Ovary (tissue), 9 donors: ENCODE results near the gene PRM1. TPM values are rescaled to one million over a fixed set of nuclear protein-coding genes. Genes with fewer than 3 reads are reported as not detected.

Experiments
- DNase-seq, 5 donors: peaks; one replicate each; pipeline ENCODE4 v3.0.0-alpha.2; 2019 to 2020
- H3K27ac ChIP-seq, 2 donors: fragments of 200-600 bp; one replicate each; pipeline versions ENCODE4 v1.5.1 to v1.8.0; 2019 to 2022
- H3K27me3 ChIP-seq: fragments of 200-600 bp; one replicate; pipeline ENCODE4 v1.8.0; 2022
- H3K36me3 ChIP-seq: fragments of 200-600 bp; sonication (generic); one replicate; pipeline ENCODE4 v1.5.1; 2019
- H3K4me1 ChIP-seq: one replicate; pipeline ENCODE4 v1.8.1; 2013; ENCODE audit warnings: mild to moderate bottlenecking, moderate library complexity; ENCODE audit not compliant: insufficient read depth
- H3K4me3 ChIP-seq: fragments of 200-600 bp; sonication (generic); one replicate; pipeline ENCODE4 v1.5.1; 2017
- H3K9me3 ChIP-seq, 2 donors: fragments of 200-600 bp in 1 of 2; sonication (generic) in 1 of 2; one replicate each; pipeline versions ENCODE4 v1.5.1 to v1.8.1; 2013 to 2019; ENCODE audit warnings: mild to moderate bottlenecking in 1 of 2, moderate library complexity in 1 of 2
- CTCF ChIP-seq, 3 donors: fragments of 450-650 bp in 2 of 3; fragments of 200-600 bp in 1 of 3; IDR thresholded peaks; one replicate each; pipeline versions ENCODE4 v1.5.1 to v1.8.0; 2016 to 2022; ENCODE audit warnings: antibody characterized with exemption in 3 of 3, mild to moderate bottlenecking in 1 of 3
- EP300 ChIP-seq: sonication (generic); formaldehyde crosslinking; IDR thresholded peaks from one replicate; pipeline ENCODE4 v1.6.1; 2017; ENCODE audit warnings: antibody characterized with exemption
- POLR2A ChIP-seq: fragments of 450-650 bp; IDR thresholded peaks from one replicate; pipeline ENCODE4 v1.6.1; 2017; ENCODE audit warnings: antibody characterized with exemption, mild to moderate bottlenecking, moderate library complexity
- WGBS, 3 donors: extraction: QIAGEN DNeasy Blood & Tissue Kit in 1 of 3; methylation state at CpG; one replicate each; pipeline versions ENCODE4 v1.1.5 to v1.1.7; 2013 to 2017; 5-methylcytosine and 5-hydroxymethylcytosine counted together
- intact Hi-C, 4 donors: fragments of 100-400 bp; cut with DNase I; formaldehyde crosslinking; loops; one replicate each; pipeline versions ENCODE4 v1.11.0 to v1.15.1; 2022 to 2023
- polyA plus RNA-seq, 2 donors: library from polyadenylated mRNA; stranded (reverse); fragments of 200-250 nt in 1 of 2; fragments of 350-450 nt in 1 of 2; fragmentation: Illumina TruSeq in 1 of 2; extraction: RNeasy Lipid Tissue Mini Kit (QIAGEN cat#74804) in 1 of 2; gene quantifications; one replicate each; pipeline ENCODE4 v1.2.3, GENCODE V29; 2013 to 2014
- total RNA-seq, 7 donors: library from RNA; depleted of rRNA in 2 of 7; stranded (reverse); fragments of >200 nt in 2 of 7; fragmentation: NEBNext Ultra II Directional in 3 of 7; extraction: Animal tissue kit (Norgen Biotek cat#: 25700) in 3 of 7; gene quantifications; one replicate each; pipeline versions ENCODE4 v1.1.0 to v1.2.4, GENCODE V29; 2016 to 2023
- donor health status: DM: no; HTN: no; CAD: no; lungs with moderate emphysema.
- donor health status: DM: no; HTN: no; CAD: no.
- donor health status: Bipolar disorder and iron deficiency.
- donor health status: DM: yes; HTN: yes; CAD: no.
- donor health status: DM: no; HTN: no; CAD: no.
- donor health status: DM: yes; HTN: yes; CAD: no.

PRM1 gene
- total and polyA plus RNA-seq, 9 donors, result not detected

DNA sequence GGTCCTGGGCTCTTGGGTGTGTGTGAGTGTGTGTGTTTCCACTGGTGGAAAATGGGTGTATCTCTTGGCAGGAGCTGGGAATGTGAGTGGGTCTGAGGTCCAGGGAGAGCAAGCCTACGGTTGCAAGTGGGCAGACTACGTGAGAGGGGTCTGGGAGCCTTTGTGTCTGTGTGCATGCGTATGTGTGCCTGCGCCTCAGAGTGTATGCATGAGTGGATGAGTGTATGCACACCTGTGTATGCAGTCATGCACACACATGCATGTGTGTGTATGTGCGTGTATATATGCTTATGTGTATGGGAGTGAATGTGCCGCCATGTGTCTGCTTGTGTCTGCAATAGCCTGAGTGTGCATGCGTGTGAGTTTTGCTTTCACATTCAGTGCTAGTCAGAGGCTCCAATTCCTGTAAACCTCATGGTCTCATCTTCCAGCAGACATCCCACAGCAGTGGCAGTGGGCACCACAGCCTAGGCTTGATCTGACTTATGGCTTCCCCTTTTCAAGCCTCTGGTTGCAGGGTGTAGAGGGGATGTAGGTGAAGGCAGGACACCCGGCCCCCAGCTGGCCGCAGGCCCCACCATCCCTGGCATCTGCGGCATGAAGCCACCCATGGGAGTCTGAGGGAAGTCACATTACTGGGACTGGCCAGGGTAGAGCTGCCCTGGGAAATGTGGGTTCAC, 44.4 kb upstream of the PRM1 start:
- no peaks in the 10 kb centered on the region for H3K27me3 ChIP-seq

GRCh38 chr16:11323551-11324336, 42.6 kb upstream of the PRM1 start:
- 84 to 91% (median 89%) methylated on average over 11 of the region's 11 CpGs for WGBS, 3 donors

More for the DNA sequence above, 44.4 kb upstream of the PRM1 start:
- Histone ChIP-seq H3K9me3 (no peaks in the 10 kb centered on the region), H3K4me1 (peaks cover 6% of the 10 kb centered on the region), H3K36me3 (no peaks in the 10 kb centered on the region), H3K4me3 (no peak overlapping the region), H3K27ac (no peak overlapping the region)
- TF ChIP-seq EP300 (no peak), CTCF (IDR thresholded peaks at IDR 0.05) (no peak), POLR2A (no peak)
- WGBS, 3 donors, result 88 to 93% (median 89%) methylated on average over 10 of the region's 10 CpGs
- intact Hi-C loops, result no loop called here
- DNase-seq, result no peak

GRCh38 chr16:11322823-11323222, 41.7 kb upstream of the PRM1 start:
- Histone ChIP-seq H3K36me3 (no peaks in the 10 kb centered on the region), H3K9me3 (no peaks in the 10 kb centered on the region), H3K4me3 (no peak overlapping the region), H3K27me3 (no peaks in the 10 kb centered on the region), H3K27ac (no peak overlapping the region), H3K4me1 (peaks cover 4% of the 10 kb centered on the region)
- intact Hi-C loops, result loop anchor here in 1 of 4 donors (5.0 kb wide), 1 partner anchor 61 kb away; no protein-coding TSS in a partner anchor
- 82 to 87% (median 85%) methylated on average over 3 of the region's 3 CpGs for WGBS, 3 donors
- no peak for DNase-seq
- TF ChIP-seq CTCF (IDR thresholded peaks at IDR 0.05), result no peak
- no peak for TF ChIP-seq EP300
- no peak for TF ChIP-seq POLR2A

More at GRCh38 chr16:11323551-11324336, 42.6 kb upstream of the PRM1 start:
- H3K36me3 ChIP-seq, result no peaks in the 10 kb centered on the region
- H3K27me3 ChIP-seq, result no peaks in the 10 kb centered on the region
- no peaks in the 10 kb centered on the region for H3K9me3 ChIP-seq
- H3K4me1 ChIP-seq, result peaks cover 6% of the 10 kb centered on the region
- H3K27ac ChIP-seq, result no peak overlapping the region
- intact Hi-C loops, result loop anchor here in 1 of 4 donors (5.0 kb wide), 1 partner anchor 61 kb away; no protein-coding TSS in a partner anchor
- DNase-seq, result no peak
- no peak overlapping the region for H3K4me3 ChIP-seq
- TF ChIP-seq CTCF (IDR thresholded peaks at IDR 0.05), result no peak
- TF ChIP-seq POLR2A, result no peak
- TF ChIP-seq EP300, result no peak

- DNase-seq, result no peak
- TF ChIP-seq EP300 (no peak), POLR2A (no peak), CTCF (IDR thresholded peaks at IDR 0.05) (no peak)
- no peaks in the 10 kb centered on the region for H3K4me1 ChIP-seq
- intact Hi-C loops, result loop anchor here in 1 of 4 donors (5.0 kb wide), 1 partner anchor 59 kb away; no protein-coding TSS in a partner anchor
- H3K36me3 ChIP-seq, result no peaks in the 10 kb centered on the region
- no peak overlapping the region for H3K4me3 ChIP-seq
- no peaks in the 10 kb centered on the region for H3K9me3 ChIP-seq
- 66 to 85% (median 83%) methylated on average over 5 of the region's 5 CpGs for WGBS, 3 donors
- H3K27me3 ChIP-seq, result no peaks in the 10 kb centered on the region
- no peak overlapping the region for H3K27ac ChIP-seq
These were observed 40.5 kb upstream of the PRM1 start for GRCh38 chr16:11321662-11322061.
